C4-2B (cell line): ENCODE measurements around the gene KCNN4.

Experiments
- CTCF ChIP-seq: fragments of 450-650 bp; conservative IDR thresholded peaks from 2 replicates; pipeline ENCODE4 v1.5.1; 2017; ENCODE audit warnings: mild to moderate bottlenecking
- ZFX ChIP-seq: fragments of 450-650 bp; IDR thresholded peaks from 2 replicates; pipeline ENCODE4 v1.6.1; 2017

- TF ChIP-seq CTCF (no peak), ZFX (no peak)
These were observed 2.9 kb upstream of the KCNN4 start for GRCh38 chr19:43783636-43784035.
